ENCODE data around the gene LAMA2. TPM values are rescaled to one million over a fixed set of nuclear protein-coding genes. Genes with fewer than 3 reads are reported as not detected.

Gene LAMA2
- total RNA-seq, 1 experiment from 2014 or later, result 9.7 TPM

DNA sequence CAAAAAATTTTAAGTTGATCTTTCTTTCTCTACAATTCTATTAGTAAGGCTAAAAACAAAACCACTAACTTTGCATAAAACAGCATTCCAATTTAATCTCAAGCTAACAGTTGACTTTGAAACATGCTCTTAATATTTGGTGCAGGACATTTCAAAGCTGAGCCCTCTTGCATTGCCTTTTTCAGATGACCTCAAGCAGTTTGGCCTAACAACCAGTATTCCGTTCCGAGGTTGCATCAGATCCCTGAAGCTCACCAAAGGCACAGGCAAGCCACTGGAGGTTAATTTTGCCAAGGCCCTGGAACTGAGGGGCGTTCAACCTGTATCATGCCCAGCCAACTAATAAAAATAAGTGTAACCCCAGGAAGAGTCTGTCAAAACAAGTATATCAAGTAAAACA lies 633.1 kb downstream of the LAMA2 start:
- no peak for DNase-seq (ENCODE audit: low spot score)

DNA sequence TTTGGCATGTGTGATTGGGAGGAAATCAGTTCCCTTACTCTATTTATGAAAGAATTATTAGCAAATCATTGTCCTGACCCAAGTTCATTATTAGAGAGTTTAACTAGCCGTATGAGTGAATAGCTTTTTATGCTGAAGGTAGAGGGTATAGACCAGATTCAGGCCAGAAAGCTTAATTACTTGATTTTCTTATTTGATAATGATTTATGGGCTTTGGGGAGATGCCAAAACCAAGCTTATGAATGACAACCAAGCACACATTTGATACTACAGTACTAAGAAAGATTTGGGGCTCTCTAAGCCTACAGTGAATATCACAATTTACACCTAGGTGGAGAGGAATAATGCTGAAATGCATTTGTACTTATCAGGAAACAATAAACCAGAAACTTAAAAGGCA lies 633.8 kb downstream of the LAMA2 start:
- no peak for DNase-seq (ENCODE audit: low spot score)

DNA sequence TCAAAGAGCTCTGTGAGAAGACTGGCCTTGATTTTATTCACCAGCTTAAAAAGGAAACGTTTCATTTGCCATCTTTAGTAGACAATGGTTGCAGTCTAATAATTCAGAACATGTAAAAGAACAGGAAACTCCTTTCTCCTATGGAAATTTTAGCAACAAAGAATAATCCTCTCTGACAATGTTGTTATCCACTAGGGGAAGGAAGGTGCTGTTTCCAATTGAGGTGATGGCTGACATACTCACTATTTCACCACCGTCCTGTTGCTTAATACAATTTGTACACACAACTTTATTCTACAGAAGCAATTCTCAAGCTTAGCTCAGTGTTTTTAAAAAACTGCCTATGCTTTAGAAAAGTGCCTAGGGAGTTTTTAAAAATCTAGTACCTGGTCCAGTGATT lies 634.4 kb downstream of the LAMA2 start:
- no peak for DNase-seq (ENCODE audit: low spot score)

DNA sequence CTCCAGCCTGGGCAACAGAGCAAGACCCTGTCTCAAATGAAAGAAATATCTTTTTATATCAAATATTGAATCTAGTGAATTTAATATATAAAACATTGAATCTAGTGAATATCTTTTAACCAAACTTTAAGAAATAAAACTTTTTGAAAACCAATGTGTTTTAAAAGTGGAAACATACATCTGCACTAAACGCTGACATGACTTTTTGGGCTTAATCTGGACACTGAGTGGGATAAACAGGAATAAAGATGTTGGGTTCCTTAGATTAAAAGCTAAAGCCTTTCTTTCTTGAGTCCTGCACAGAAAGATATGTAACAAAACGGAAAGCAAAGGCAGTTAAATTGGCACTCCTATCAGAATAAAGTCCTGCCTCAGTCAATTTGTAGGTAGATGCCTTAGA lies 636.8 kb downstream of the LAMA2 start:
- DNase-seq (ENCODE audit: low spot score), result no peak

GRCh38 chr6:129521946-129522345 lies 639.0 kb downstream of the LAMA2 start:
- no peak for DNase-seq (ENCODE audit: low spot score)

GRCh38 chr6:129523816-129524215 lies 640.9 kb downstream of the LAMA2 start:
- DNase-seq (ENCODE audit: low spot score), result no peak

DNA sequence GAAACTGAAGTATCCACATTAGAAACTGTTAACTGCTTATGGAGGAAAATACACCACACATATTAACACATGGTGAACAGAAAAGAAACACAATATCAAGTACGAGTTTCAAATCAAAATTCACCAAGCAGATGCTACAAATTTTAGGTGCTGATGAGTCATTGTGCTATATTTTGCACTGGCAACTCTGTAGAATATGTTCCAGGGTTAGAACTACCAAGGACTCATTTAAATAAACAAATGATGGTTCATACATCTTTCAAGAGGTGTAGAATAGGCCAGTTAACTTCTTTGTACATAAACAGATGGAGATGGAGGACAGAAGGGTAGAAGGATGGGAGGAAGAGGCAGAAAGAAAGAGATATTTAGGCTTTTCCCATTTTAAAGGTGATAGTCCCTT lies 642.1 kb downstream of the LAMA2 start:
- DNase-seq (ENCODE audit: low spot score), result no peak

- DNase-seq (ENCODE audit: low spot score), result no peak
These were observed 652.0 kb downstream of the LAMA2 start for GRCh38 chr6:129534926-129535325.

DNA sequence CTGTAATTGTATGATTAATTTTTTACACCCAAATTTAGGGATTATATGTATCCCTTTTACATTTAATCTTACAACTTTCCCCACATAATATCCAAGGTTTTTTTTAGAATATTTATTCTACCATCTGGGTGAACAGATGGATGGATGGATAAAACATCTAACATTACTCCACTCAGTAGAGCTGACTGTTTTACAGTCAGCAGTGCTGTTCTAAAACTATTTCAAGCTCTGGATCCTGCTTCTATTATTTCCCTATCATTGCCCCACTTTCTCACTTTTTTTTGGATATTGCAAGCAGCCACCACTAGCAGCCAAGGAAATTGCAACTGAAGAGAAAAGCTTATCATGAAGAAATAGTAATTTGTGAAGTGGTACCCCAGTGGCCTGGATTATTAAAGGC lies 653.3 kb downstream of the LAMA2 start:
- no peak for DNase-seq (ENCODE audit: low spot score)

DNA sequence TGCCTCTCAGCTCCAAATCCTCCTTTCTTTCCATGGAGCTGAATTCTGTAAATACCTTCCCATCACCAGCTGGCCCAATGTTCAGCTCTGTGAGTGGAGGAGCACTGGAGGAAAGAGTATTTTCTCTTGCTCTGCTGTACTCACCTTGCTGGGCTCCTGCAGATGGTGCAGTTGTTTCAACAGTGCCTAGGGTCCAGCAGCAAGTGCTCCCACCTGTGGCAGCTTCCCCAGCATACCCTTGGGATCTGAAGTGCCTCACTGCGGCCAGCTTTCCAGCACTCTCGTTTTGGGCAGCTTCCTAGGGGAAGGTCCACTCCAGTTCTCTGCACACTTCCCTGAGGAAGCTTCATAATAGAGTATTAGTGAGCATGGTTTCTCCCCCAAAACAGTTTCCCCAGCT lies 656.1 kb downstream of the LAMA2 start:
- DNase-seq (ENCODE audit: low spot score), result no peak

GRCh38 chr6:129542705-129543104 lies 659.8 kb downstream of the LAMA2 start:
- DNase-seq (ENCODE audit: low spot score), result no peak

DNA sequence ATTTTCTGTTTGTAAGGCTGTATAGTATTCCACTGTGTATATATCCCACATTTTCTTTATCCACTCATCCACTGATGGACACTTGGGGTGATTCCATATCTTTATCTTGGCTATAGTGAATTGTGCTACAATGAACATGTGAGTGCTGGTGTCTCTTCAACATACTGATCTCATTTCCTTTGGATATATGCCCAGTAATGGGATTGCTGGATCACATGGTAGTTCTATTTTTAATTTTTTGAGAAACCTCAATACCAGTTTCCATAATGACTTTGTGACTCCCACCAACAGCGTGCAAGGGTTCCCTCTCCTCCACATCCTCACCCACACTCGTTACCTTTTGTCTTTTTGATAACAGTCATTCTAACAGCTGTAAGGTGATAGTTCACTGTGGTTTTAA lies 661.0 kb downstream of the LAMA2 start:
- DNase-seq (ENCODE audit: low spot score), result no peak

- DNase-seq (ENCODE audit: low spot score), result no peak
These were observed 662.1 kb downstream of the LAMA2 start for GRCh38 chr6:129544892-129545612.

DNA sequence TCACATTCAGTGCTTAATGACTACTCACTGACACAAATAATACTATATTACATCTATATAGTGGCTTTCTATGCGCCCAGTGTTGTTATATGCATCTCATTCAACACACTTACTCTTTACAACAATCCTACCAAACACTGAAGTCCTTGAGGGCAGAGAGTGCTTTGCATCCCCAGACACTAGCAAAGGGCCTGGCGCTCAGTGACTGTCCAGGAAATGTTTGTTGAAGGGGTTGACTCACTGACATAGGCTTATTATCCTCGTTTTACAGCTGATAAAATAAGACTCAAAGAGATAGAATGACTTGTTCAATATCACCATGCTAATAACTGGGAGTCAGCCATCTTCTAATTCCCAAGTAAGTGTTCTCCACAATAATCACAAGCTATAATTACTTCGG lies 663.8 kb downstream of the LAMA2 start:
- DNase-seq (ENCODE audit: low spot score), result no peak

- DNase-seq (ENCODE audit: low spot score), result no peak
These were observed 668.5 kb downstream of the LAMA2 start for GRCh38 chr6:129551486-129551885.

DNA sequence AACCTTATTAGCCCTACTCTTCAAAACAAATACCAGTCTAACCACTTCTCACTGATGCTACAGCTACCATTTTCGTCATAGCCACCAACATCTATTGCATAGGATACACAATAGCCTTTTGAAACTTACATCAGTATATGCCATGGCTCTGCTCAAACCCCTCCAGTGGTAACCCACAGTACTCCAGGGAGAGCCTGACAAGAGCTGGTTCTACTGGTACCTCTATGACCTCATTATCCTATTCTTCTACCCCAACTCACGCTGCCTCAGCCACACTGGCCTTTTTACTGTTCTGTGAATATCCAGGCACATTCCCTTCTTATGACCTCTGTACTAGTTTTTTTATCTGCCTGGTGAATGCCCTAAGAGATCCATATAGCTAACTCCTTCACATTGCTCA lies 669.5 kb downstream of the LAMA2 start:
- no peak for DNase-seq (ENCODE audit: low spot score)

DNA sequence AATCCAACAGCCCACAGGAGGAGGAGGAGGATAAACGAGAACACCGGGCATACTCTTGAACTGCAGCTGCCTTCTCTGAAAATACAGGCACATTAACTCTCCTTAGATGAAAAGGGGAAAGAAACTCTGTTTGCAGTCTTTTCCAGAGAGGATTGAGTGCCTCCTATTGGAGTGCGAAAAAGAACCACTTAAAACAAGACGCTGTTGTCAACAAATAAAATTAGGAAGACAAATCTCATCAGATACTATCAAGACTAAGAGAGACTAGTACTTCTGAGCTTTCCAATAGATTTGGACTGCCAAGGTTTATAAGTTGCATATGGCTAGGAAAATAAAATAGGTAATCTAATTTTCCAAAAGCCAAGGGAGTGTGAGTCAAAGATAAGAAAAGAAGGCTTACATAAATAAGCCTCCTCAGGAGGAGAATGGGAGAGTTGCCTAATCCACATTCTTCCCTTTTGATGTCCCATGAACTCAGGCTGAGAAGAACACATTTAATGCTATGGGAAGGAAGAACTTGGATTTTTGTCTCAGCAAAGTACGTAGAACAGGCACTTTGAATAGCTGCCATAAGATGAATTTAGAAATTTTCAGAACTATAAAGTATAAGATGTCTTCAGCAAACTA lies 672.4 kb downstream of the LAMA2 start:
- no peak for DNase-seq (ENCODE audit: low spot score)

GRCh38 chr6:129558248-129558647 lies 675.3 kb downstream of the LAMA2 start:
- DNase-seq (ENCODE audit: low spot score), result no peak

DNA sequence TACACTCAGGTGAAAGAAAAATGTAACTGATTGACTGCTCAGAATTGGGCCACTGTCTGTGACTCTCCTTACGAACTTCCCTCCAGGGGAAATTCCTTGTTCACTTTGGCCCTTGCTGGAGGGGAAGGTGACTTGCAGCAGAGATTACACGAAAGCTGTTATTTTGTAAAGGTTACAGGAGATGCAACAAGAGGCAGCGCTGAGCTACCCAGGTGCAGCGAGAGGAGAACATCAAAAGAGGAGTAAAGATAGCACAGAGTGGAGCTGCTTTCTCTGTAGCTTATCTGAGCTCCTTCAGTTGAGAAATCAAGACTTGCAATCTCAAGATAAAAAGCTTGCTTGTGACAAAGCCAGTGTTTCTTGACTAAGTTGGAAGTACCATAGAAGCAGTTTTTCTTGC lies 682.4 kb downstream of the LAMA2 start:
- no peak for DNase-seq (ENCODE audit: low spot score)

DNA sequence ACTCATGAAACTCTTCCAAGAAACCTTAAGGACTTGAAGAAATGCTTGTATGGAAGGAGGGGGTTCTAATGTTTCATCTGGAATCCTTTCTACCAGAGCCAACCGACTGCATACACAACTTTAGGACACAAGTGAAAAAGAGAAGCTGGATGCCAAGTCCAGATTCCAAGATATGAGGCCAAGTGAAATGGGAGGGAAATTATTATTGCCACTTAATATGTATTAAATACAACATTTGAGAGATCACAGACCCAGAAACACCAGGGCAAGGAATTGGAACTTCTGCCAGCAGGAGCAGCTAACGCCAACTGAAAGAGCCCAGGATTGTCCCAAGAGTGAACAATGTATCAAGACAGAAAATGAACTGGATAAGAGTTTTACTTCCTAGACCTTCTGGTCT lies 682.9 kb downstream of the LAMA2 start:
- no peak for DNase-seq (ENCODE audit: low spot score)

Data from H4 (cell line).